SK-N-SH treated with all-trans-retinoic acid at 6 μM for 48 hours (cell line): Measurements from ENCODE around the gene ZNF525.
A peak's percentile ranks its signal among the peaks of the same experiment; 100 is the strongest.

ENCODE experiments used
- ATAC-seq: fragments of 200-7000 bp; cut with Tn5 transposase; 3 replicates; pipeline ENCODE4 v1.9.1; 2020; ENCODE audit warnings: mild to moderate bottlenecking, moderate library complexity
- ARNTL ChIP-seq: fragments of 450-650 bp; formaldehyde crosslinking; IDR thresholded peaks from 2 replicates; pipeline ENCODE4 v1.5.0; 2020; ENCODE audit warnings: low read depth, mild to moderate bottlenecking, moderate library complexity, borderline replicate concordance
- BACH2 ChIP-seq: fragments of 250-450 bp; sonication (Bioruptor Pico); IDR thresholded peaks from 2 replicates; pipeline ENCODE4 v1.9.0; 2021; ENCODE audit warnings: mild to moderate bottlenecking, borderline replicate concordance
- CSDC2 ChIP-seq: fragments of 250-450 bp; sonication (Bioruptor Pico); IDR thresholded peaks from 2 replicates; pipeline ENCODE4 v1.5.0; 2020; ENCODE audit warnings: mild to moderate bottlenecking, moderate library complexity
- ESRRG ChIP-seq: fragments of 250-450 bp; sonication (Bioruptor Pico); IDR thresholded peaks from 2 replicates; pipeline ENCODE4 v1.6.1; 2021; ENCODE audit warnings: mild to moderate bottlenecking
- GLIS3 ChIP-seq: fragments of 250-450 bp; sonication (Bioruptor Pico); IDR thresholded peaks from 2 replicates; pipeline ENCODE4 v1.5.0; 2020; ENCODE audit warnings: mild to moderate bottlenecking, moderate library complexity
- ISL1 ChIP-seq: fragments of 250-450 bp; sonication (Bioruptor Pico); IDR thresholded peaks from 2 replicates; pipeline ENCODE4 v2.1.2; 2022; ENCODE audit warnings: mild to moderate bottlenecking, moderate library complexity
- PATZ1 ChIP-seq: fragments of 250-450 bp; sonication (Bioruptor Pico); IDR thresholded peaks from 2 replicates; pipeline ENCODE4 v1.8.0; 2020; ENCODE audit warnings: mild to moderate bottlenecking, moderate library complexity, borderline replicate concordance
- POU6F1 ChIP-seq: fragments of 250-450 bp; sonication (Bioruptor Pico); IDR thresholded peaks from 2 replicates; pipeline ENCODE4 v1.8.0; 2021; ENCODE audit warnings: low read depth, mild to moderate bottlenecking, moderate library complexity, borderline replicate concordance
- PPARA ChIP-seq: fragments of 250-450 bp; sonication (Bioruptor Pico); IDR thresholded peaks from 2 replicates; pipeline ENCODE4 v1.5.0; 2020; ENCODE audit warnings: mild to moderate bottlenecking, borderline replicate concordance
- RARB ChIP-seq: fragments of 250-450 bp; sonication (Bioruptor Pico); IDR thresholded peaks from 2 replicates; pipeline ENCODE4 v1.8.0; 2021; ENCODE audit warnings: mild to moderate bottlenecking, moderate library complexity
- SNAI2 ChIP-seq: fragments of 250-450 bp; sonication (Bioruptor Pico); IDR thresholded peaks from 2 replicates; pipeline ENCODE4 v1.5.0; 2020; ENCODE audit warnings: mild to moderate bottlenecking, moderate library complexity
- TCF4 ChIP-seq: fragments of 250-450 bp; sonication (Bioruptor Pico); IDR thresholded peaks from 2 replicates; pipeline ENCODE4 v1.8.0; 2021; ENCODE audit warnings: mild to moderate bottlenecking, moderate library complexity, borderline replicate concordance
- TOX ChIP-seq: fragments of 250-450 bp; sonication (Bioruptor Pico); IDR thresholded peaks from 2 replicates; pipeline ENCODE4 v1.8.0; 2021; ENCODE audit warnings: mild to moderate bottlenecking, moderate library complexity, borderline replicate concordance
- ZC3H10 ChIP-seq: fragments of 250-450 bp; sonication (Bioruptor Pico); IDR thresholded peaks from 2 replicates; pipeline ENCODE4 v1.5.1; 2021; ENCODE audit warnings: mild to moderate bottlenecking, moderate library complexity
- ZFP30 ChIP-seq: fragments of 450-650 bp; formaldehyde crosslinking; IDR thresholded peaks from 2 replicates; pipeline ENCODE4 v1.5.0; 2022; ENCODE audit warnings: mild to moderate bottlenecking, moderate library complexity
- ZNF565 ChIP-seq: fragments of 450-650 bp; formaldehyde crosslinking; conservative IDR thresholded peaks from 2 replicates; pipeline ENCODE4 v1.5.0; 2020; ENCODE audit warnings: low read depth, mild to moderate bottlenecking, moderate library complexity
- ZNF70 ChIP-seq: fragments of 450-650 bp; formaldehyde crosslinking; IDR thresholded peaks from 2 replicates; pipeline ENCODE4 v1.5.0; 2020; ENCODE audit warnings: mild to moderate bottlenecking, moderate library complexity
- ZNF8 ChIP-seq: fragments of 450-650 bp; formaldehyde crosslinking; IDR thresholded peaks from 2 replicates; pipeline ENCODE4 v1.5.0; 2020; ENCODE audit warnings: mild to moderate bottlenecking, moderate library complexity
- TF ChIP-seq, protein P1 (sequence below): fragments of 250-450 bp; sonication (Bioruptor Pico); IDR thresholded peaks from 2 replicates; pipeline ENCODE4 v1.5.0; 2020; ENCODE audit warnings: mild to moderate bottlenecking, moderate library complexity
- TF ChIP-seq, protein P2 (sequence below): fragments of 250-450 bp; sonication (Bioruptor Pico); IDR thresholded peaks from 2 replicates; pipeline ENCODE4 v1.5.1; 2020; ENCODE audit warnings: low read depth, mild to moderate bottlenecking, moderate library complexity
- TF ChIP-seq, protein P3 (sequence below): fragments of 250-450 bp; sonication (Bioruptor Pico); IDR thresholded peaks from 2 replicates; pipeline ENCODE4 v1.5.1; 2021; ENCODE audit warnings: mild to moderate bottlenecking, moderate library complexity

Gene ZNF525

GRCh38 chr19:53365134-53365898 is at the start of gene ZNF525:
TSS of gene ZNF525 (plus strand) at chr19:53365705. CDS start at chr19:53372282, 6,577 bp downstream.
- no peak for TF ChIP-seq BACH2 (CRISPR knock-in tag)
- no peak for TF ChIP-seq ZFP30 (CRISPR knock-in tag)
- TF ChIP-seq TCF4 (CRISPR knock-in tag): no peak
- TF ChIP-seq ZNF70 (CRISPR knock-in tag): no peak
- TF ChIP-seq ESRRG (CRISPR knock-in tag): no peak
- no peak for TF ChIP-seq ZNF8
- TF ChIP-seq RARB: no peak
- TF ChIP-seq, protein P1, sequence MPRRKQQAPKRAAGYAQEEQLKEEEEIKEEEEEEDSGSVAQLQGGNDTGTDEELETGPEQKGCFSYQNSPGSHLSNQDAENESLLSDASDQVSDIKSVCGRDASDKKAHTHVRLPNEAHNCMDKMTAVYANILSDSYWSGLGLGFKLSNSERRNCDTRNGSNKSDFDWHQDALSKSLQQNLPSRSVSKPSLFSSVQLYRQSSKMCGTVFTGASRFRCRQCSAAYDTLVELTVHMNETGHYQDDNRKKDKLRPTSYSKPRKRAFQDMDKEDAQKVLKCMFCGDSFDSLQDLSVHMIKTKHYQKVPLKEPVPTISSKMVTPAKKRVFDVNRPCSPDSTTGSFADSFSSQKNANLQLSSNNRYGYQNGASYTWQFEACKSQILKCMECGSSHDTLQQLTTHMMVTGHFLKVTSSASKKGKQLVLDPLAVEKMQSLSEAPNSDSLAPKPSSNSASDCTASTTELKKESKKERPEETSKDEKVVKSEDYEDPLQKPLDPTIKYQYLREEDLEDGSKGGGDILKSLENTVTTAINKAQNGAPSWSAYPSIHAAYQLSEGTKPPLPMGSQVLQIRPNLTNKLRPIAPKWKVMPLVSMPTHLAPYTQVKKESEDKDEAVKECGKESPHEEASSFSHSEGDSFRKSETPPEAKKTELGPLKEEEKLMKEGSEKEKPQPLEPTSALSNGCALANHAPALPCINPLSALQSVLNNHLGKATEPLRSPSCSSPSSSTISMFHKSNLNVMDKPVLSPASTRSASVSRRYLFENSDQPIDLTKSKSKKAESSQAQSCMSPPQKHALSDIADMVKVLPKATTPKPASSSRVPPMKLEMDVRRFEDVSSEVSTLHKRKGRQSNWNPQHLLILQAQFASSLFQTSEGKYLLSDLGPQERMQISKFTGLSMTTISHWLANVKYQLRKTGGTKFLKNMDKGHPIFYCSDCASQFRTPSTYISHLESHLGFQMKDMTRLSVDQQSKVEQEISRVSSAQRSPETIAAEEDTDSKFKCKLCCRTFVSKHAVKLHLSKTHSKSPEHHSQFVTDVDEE (CRISPR knock-in tag): no peak
- no peak for TF ChIP-seq CSDC2 (CRISPR knock-in tag)
- TF ChIP-seq TOX: no peak
- TF ChIP-seq, protein P2, sequence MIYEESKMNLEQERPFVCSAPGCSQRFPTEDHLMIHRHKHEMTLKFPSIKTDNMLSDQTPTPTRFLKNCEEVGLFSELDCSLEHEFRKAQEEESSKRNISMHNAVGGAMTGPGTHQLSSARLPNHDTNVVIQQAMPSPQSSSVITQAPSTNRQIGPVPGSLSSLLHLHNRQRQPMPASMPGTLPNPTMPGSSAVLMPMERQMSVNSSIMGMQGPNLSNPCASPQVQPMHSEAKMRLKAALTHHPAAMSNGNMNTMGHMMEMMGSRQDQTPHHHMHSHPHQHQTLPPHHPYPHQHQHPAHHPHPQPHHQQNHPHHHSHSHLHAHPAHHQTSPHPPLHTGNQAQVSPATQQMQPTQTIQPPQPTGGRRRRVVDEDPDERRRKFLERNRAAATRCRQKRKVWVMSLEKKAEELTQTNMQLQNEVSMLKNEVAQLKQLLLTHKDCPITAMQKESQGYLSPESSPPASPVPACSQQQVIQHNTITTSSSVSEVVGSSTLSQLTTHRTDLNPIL (CRISPR knock-in tag): no peak
- TF ChIP-seq SNAI2 (CRISPR knock-in tag): no peak
- no peak for TF ChIP-seq GLIS3 (CRISPR knock-in tag)
- no peak for TF ChIP-seq ISL1 (CRISPR knock-in tag)
- ATAC-seq: peak; percentile 99

- TF ChIP-seq PATZ1 (CRISPR knock-in tag): no peak
- TF ChIP-seq, protein P1 (CRISPR knock-in tag): no peak
- no peak for TF ChIP-seq ZNF8
- no peak for TF ChIP-seq ZFP30 (CRISPR knock-in tag)
- no peak for TF ChIP-seq RARB
- TF ChIP-seq CSDC2 (CRISPR knock-in tag): no peak
- no peak for TF ChIP-seq SNAI2 (CRISPR knock-in tag)
- TF ChIP-seq ARNTL (CRISPR knock-in tag): no peak
- no peak for TF ChIP-seq ZNF70 (CRISPR knock-in tag)
- no peak for TF ChIP-seq TOX
- TF ChIP-seq TCF4 (CRISPR knock-in tag): no peak
- TF ChIP-seq POU6F1 (CRISPR knock-in tag): no peak
- TF ChIP-seq ZC3H10 (CRISPR knock-in tag): no peak
- TF ChIP-seq, protein P3, sequence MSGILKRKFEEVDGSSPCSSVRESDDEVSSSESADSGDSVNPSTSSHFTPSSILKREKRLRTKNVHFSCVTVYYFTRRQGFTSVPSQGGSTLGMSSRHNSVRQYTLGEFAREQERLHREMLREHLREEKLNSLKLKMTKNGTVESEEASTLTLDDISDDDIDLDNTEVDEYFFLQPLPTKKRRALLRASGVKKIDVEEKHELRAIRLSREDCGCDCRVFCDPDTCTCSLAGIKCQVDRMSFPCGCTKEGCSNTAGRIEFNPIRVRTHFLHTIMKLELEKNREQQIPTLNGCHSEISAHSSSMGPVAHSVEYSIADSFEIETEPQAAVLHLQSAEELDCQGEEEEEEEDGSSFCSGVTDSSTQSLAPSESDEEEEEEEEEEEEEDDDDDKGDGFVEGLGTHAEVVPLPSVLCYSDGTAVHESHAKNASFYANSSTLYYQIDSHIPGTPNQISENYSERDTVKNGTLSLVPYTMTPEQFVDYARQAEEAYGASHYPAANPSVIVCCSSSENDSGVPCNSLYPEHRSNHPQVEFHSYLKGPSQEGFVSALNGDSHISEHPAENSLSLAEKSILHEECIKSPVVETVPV (CRISPR knock-in tag): no peak
- no peak for TF ChIP-seq PPARA (CRISPR knock-in tag)
- no peak for TF ChIP-seq ZNF565 (CRISPR knock-in tag)
- no peak for TF ChIP-seq GLIS3 (CRISPR knock-in tag)
- no peak for TF ChIP-seq BACH2 (CRISPR knock-in tag)
- TF ChIP-seq ESRRG (CRISPR knock-in tag): no peak
- TF ChIP-seq ISL1 (CRISPR knock-in tag): no peak
- TF ChIP-seq, all 23 proteins: peak for 0
- no peak for ATAC-seq
These were observed 36.5 kb upstream of the ZNF525 start for GRCh38 chr19:53328967-53329366.
